ENCODE results near the gene MCM7.
A peak's percentile ranks its signal among the peaks of the same experiment; 100 is the strongest.

Gene MCM7

GRCh38 chr7:100099452-100099851, 1.7 kb downstream of the MCM7 start:
- Histone ChIP-seq H4K20me1 (ENCODE audit: control insufficient read depth, insufficient read depth, low read depth, low read length) (peaks cover 29% of the 10 kb centered on the region), H3K36me3 (ENCODE audit: control insufficient read depth, low read length) (peaks cover 78% of the 10 kb centered on the region), H3K9me2 (replicated peaks; ENCODE audit: control insufficient read depth, low read length) (no peaks in the 10 kb centered on the region), H3K79me2 (ENCODE audit: control insufficient read depth, low read length) (peaks cover 66% of the 10 kb centered on the region), H3K27me3 (ENCODE audit: control insufficient read depth, low read length) (no peaks in the 10 kb centered on the region), H3K4me2 (ENCODE audit: low read length) (peak overlapping the region; percentile 92), H3K9me3 (ENCODE audit: control insufficient read depth, insufficient read depth, low read length) (no peaks in the 10 kb centered on the region), H3F3A (ENCODE audit: control insufficient read depth, insufficient read depth) (peaks cover 54% of the 10 kb centered on the region), H3K4me3 (ENCODE audit: low read length) (peak overlapping the region; percentile 99), H3K27ac (ENCODE audit: low read depth, low read length) (peak overlapping the region; percentile 97; the same call in 1 of the 2 replicates), H3K4me1 (ENCODE audit: control insufficient read depth, low read length) (peaks cover 28% of the 10 kb centered on the region)
- TF ChIP-seq, protein P1, sequence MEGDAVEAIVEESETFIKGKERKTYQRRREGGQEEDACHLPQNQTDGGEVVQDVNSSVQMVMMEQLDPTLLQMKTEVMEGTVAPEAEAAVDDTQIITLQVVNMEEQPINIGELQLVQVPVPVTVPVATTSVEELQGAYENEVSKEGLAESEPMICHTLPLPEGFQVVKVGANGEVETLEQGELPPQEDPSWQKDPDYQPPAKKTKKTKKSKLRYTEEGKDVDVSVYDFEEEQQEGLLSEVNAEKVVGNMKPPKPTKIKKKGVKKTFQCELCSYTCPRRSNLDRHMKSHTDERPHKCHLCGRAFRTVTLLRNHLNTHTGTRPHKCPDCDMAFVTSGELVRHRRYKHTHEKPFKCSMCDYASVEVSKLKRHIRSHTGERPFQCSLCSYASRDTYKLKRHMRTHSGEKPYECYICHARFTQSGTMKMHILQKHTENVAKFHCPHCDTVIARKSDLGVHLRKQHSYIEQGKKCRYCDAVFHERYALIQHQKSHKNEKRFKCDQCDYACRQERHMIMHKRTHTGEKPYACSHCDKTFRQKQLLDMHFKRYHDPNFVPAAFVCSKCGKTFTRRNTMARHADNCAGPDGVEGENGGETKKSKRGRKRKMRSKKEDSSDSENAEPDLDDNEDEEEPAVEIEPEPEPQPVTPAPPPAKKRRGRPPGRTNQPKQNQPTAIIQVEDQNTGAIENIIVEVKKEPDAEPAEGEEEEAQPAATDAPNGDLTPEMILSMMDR (IDR thresholded peaks at IDR 0.05; ENCODE audit: low read depth, low read length, poor library complexity, severe bottlenecking), result no peak
- TF ChIP-seq EZH2phosphoT487 (IDR thresholded peaks at IDR 0.05; ENCODE audit: borderline replicate concordance, low read length), result no peak

GRCh38 chr7:100098913-100099312, 2.3 kb downstream of the MCM7 start:
- H3K36me3 ChIP-seq (ENCODE audit: control insufficient read depth, low read length), result peaks cover 80% of the 10 kb centered on the region
- peaks cover 28% of the 10 kb centered on the region for H3K4me1 ChIP-seq (ENCODE audit: control insufficient read depth, low read length)
- TF ChIP-seq, protein P1 (IDR thresholded peaks at IDR 0.05; ENCODE audit: low read depth, low read length, poor library complexity, severe bottlenecking), result no peak
- TF ChIP-seq EZH2phosphoT487 (IDR thresholded peaks at IDR 0.05; ENCODE audit: borderline replicate concordance, low read length), result no peak
- H3F3A ChIP-seq (ENCODE audit: control insufficient read depth, insufficient read depth), result peaks cover 59% of the 10 kb centered on the region
- H3K9me2 ChIP-seq (replicated peaks; ENCODE audit: control insufficient read depth, low read length), result no peaks in the 10 kb centered on the region
- H4K20me1 ChIP-seq (ENCODE audit: control insufficient read depth, insufficient read depth, low read depth, low read length), result peaks cover 33% of the 10 kb centered on the region
- H3K4me2 ChIP-seq (ENCODE audit: low read length), result 0 out of 2 replicates have a peak overlapping the region, but pooled peaks have one; percentile 92
- H3K4me3 ChIP-seq (ENCODE audit: low read length), result no peak overlapping the region
- H3K9me3 ChIP-seq (ENCODE audit: control insufficient read depth, insufficient read depth, low read length), result no peaks in the 10 kb centered on the region
- H3K27me3 ChIP-seq (ENCODE audit: control insufficient read depth, low read length), result no peaks in the 10 kb centered on the region
- no peak overlapping the region for H3K27ac ChIP-seq (ENCODE audit: low read depth, low read length)
- H3K79me2 ChIP-seq (ENCODE audit: control insufficient read depth, low read length), result peaks cover 66% of the 10 kb centered on the region

DNA sequence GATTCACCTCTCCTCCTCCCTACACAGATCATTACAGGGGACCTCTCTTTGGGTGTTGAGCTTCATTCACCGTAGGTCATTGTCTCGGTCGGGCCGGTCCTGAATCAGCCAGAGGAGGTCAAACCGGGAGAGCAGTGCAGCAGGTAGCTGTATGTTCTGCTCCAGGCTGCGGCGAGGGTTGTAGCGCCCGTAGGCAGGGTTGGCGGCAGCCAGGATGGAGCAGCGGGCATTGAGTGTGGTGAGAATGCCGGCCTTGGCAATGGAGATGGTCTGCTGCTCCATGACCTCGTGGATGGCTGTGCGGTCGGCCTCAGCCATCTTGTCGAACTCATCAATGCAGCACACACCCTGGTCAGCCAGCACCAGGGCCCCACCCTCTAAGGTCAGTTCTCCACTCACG, 5.5 kb downstream of the MCM7 start:
- Histone ChIP-seq H3K9me2 (replicated peaks; ENCODE audit: control insufficient read depth, low read length) (no peaks in the 10 kb centered on the region), H3K36me3 (ENCODE audit: control insufficient read depth, low read length) (peaks cover 98% of the 10 kb centered on the region), H3K4me1 (ENCODE audit: control insufficient read depth, low read length) (peaks cover 20% of the 10 kb centered on the region), H3F3A (ENCODE audit: control insufficient read depth, insufficient read depth) (peaks cover 87% of the 10 kb centered on the region), H3K4me2 (ENCODE audit: low read length) (no peak overlapping the region), H3K9me3 (ENCODE audit: control insufficient read depth, insufficient read depth, low read length) (no peaks in the 10 kb centered on the region), H3K27ac (ENCODE audit: low read depth, low read length) (no peak overlapping the region), H3K79me2 (ENCODE audit: control insufficient read depth, low read length) (peaks cover 47% of the 10 kb centered on the region), H3K4me3 (ENCODE audit: low read length) (no peak overlapping the region), H3K27me3 (ENCODE audit: control insufficient read depth, low read length) (no peaks in the 10 kb centered on the region), H4K20me1 (ENCODE audit: control insufficient read depth, insufficient read depth, low read depth, low read length) (peaks cover 35% of the 10 kb centered on the region)
- no peak for TF ChIP-seq EZH2phosphoT487 (IDR thresholded peaks at IDR 0.05; ENCODE audit: borderline replicate concordance, low read length)
- TF ChIP-seq, protein P1 (IDR thresholded peaks at IDR 0.05; ENCODE audit: low read depth, low read length, poor library complexity, severe bottlenecking), result no peak

All from DOHH2 (cell line).